C4-2B (cell line): ENCODE data around the gene PDE4B.

Experiments
- H3K27ac ChIP-seq: fragments of 450-650 bp; 2 replicates; pipeline ENCODE4 v1.5.1; 2017
- CTCF ChIP-seq: fragments of 450-650 bp; conservative IDR thresholded peaks from 2 replicates; pipeline ENCODE4 v1.5.1; 2017; ENCODE audit warnings: mild to moderate bottlenecking
- ZFX ChIP-seq: fragments of 450-650 bp; IDR thresholded peaks from 2 replicates; pipeline ENCODE4 v1.6.1; 2017

The PDE4B gene

GRCh38 chr1:65975708-65976107 is 183.0 kb downstream of the PDE4B start:
- TF ChIP-seq ZFX (no peak), CTCF (no peak)

GRCh38 chr1:65979136-65980044 is 186.7 kb downstream of the PDE4B start:
- H3K27ac ChIP-seq = no peak overlapping the region
- TF ChIP-seq CTCF (no peak), ZFX (no peak)

More at GRCh38 chr1:65975708-65976107, 183.0 kb downstream of the PDE4B start:
- H3K27ac ChIP-seq = no peak overlapping the region

GRCh38 chr1:65980237-65980636 is 187.5 kb downstream of the PDE4B start:
- no peak overlapping the region for H3K27ac ChIP-seq
- TF ChIP-seq CTCF (no peak), ZFX (no peak)

- no peak overlapping the region for H3K27ac ChIP-seq
- no peak for TF ChIP-seq ZFX
These were observed 190.8 kb downstream of the PDE4B start for GRCh38 chr1:65983500-65983899.

GRCh38 chr1:65985393-65986066 is 192.8 kb downstream of the PDE4B start:
- no peak overlapping the region for H3K27ac ChIP-seq
- TF ChIP-seq CTCF (no peak), ZFX (no peak)

- no peak overlapping the region for H3K27ac ChIP-seq
- TF ChIP-seq CTCF = no peak
These were observed 193.5 kb downstream of the PDE4B start for GRCh38 chr1:65986146-65986545.

- TF ChIP-seq CTCF (no peak), ZFX (no peak)
- no peak overlapping the region for H3K27ac ChIP-seq
These were observed 197.5 kb downstream of the PDE4B start for GRCh38 chr1:65990161-65990560.
